ENCODE results near the gene NAAA.
"Not testable (repeated sequence)": the region's sequence is repeated elsewhere in the genome, so short reads cannot be mapped to it uniquely, and the experiment has no call there.

Gene NAAA

GRCh38 chr4:75940692-75941253 lies at the start of gene NAAA:
NAAA (minus strand) TSS chr4:75941013; CDS start chr4:75940949, 64 bp downstream.
- DNase-seq (ENCODE audit: low spot score) (no peak), FAIRE-seq (no peak)

- no peak for DNase-seq (ENCODE audit: low spot score)
- no peak for FAIRE-seq
Measured at GRCh38 chr4:75989846-75990528, 49.2 kb upstream of the NAAA start.

- FAIRE-seq, result no peak
Measured at GRCh38 chr4:75985116-75985515, 44.3 kb upstream of the NAAA start.

GRCh38 chr4:75980576-75980975 lies 39.8 kb upstream of the NAAA start:
- FAIRE-seq (no peak), DNase-seq (ENCODE audit: low spot score) (no peak)

More at GRCh38 chr4:75985116-75985515, 44.3 kb upstream of the NAAA start:
- no peak for DNase-seq (ENCODE audit: low spot score)

GRCh38 chr4:75976177-75976576 lies 35.4 kb upstream of the NAAA start:
- no peak for FAIRE-seq

GRCh38 chr4:75973766-75974165 lies 33.0 kb upstream of the NAAA start:
- FAIRE-seq (no peak), DNase-seq (ENCODE audit: low spot score) (no peak)

More at GRCh38 chr4:75976177-75976576, 35.4 kb upstream of the NAAA start:
- no peak for DNase-seq (ENCODE audit: low spot score)

- DNase-seq (ENCODE audit: low spot score) (no peak), FAIRE-seq (no peak)
Measured at GRCh38 chr4:75968084-75968483, 27.3 kb upstream of the NAAA start.

GRCh38 chr4:75963558-75963957 lies 22.7 kb upstream of the NAAA start:
- FAIRE-seq (no peak), DNase-seq (ENCODE audit: low spot score) (no peak)

- not testable (repeated sequence) for FAIRE-seq; DNase-seq (ENCODE audit: low spot score)
Measured at GRCh38 chr4:75962072-75962471, 21.3 kb upstream of the NAAA start.

- FAIRE-seq; DNase-seq (ENCODE audit: low spot score): not testable (repeated sequence)
Measured at GRCh38 chr4:75958546-75958945, 17.7 kb upstream of the NAAA start.

- not testable (repeated sequence) for FAIRE-seq; DNase-seq (ENCODE audit: low spot score)
Measured at GRCh38 chr4:75954811-75955210, 14.0 kb upstream of the NAAA start.

- no peak for FAIRE-seq
- no peak for DNase-seq (ENCODE audit: low spot score)
Measured at GRCh38 chr4:75953509-75953908, 12.7 kb upstream of the NAAA start.

GRCh38 chr4:75950213-75950815 lies 9.5 kb upstream of the NAAA start:
- no peak for FAIRE-seq

GRCh38 chr4:75948822-75949444 lies 8.1 kb upstream of the NAAA start:
- FAIRE-seq (no peak), DNase-seq (ENCODE audit: low spot score) (no peak)

More at GRCh38 chr4:75950213-75950815, 9.5 kb upstream of the NAAA start:
- no peak for DNase-seq (ENCODE audit: low spot score)

GRCh38 chr4:75939890-75940691 lies 722 bp downstream of the NAAA start:
- FAIRE-seq, result no peak
- DNase-seq (ENCODE audit: low spot score), result no peak

- no peak for FAIRE-seq
- no peak for DNase-seq (ENCODE audit: low spot score)
Measured at GRCh38 chr4:75935628-75936027, 5.2 kb downstream of the NAAA start.

- DNase-seq (ENCODE audit: low spot score), result no peak
- no peak for FAIRE-seq
Measured at GRCh38 chr4:75930152-75930551, 10.7 kb downstream of the NAAA start.

GRCh38 chr4:75924916-75925315 lies 15.9 kb downstream of the NAAA start:
- not testable (repeated sequence) for FAIRE-seq; DNase-seq (ENCODE audit: low spot score)

- no peak for DNase-seq (ENCODE audit: low spot score)
- no peak for FAIRE-seq
Measured at GRCh38 chr4:75924309-75924827, 16.4 kb downstream of the NAAA start.

- DNase-seq (ENCODE audit: low spot score) (no peak), FAIRE-seq (no peak)
Measured at GRCh38 chr4:75922588-75922987, 18.2 kb downstream of the NAAA start.

GRCh38 chr4:75921910-75922309 lies 18.9 kb downstream of the NAAA start:
- FAIRE-seq (no peak), DNase-seq (ENCODE audit: low spot score) (no peak)

All from urothelium cell line (cell line).